H9 (cell line): ENCODE measurements around the gene LAIR2. TPM values are rescaled to one million over a fixed set of nuclear protein-coding genes. Genes with fewer than 3 reads are reported as not detected.
A peak's percentile ranks its signal among the peaks of the same experiment; 100 is the strongest.

Experiments used
- DNase-seq: peaks from one replicate; pipeline ENCODE4 v3.0.0-alpha.2; 2017
- H2AFZ ChIP-seq: one replicate; pipeline ENCODE4 v1.6.1; 2013; ENCODE audit warnings: mild to moderate bottlenecking, low read length, control low read depth, moderate library complexity
- H2AK5ac ChIP-seq: 2 replicates; pipeline ENCODE4 v1.6.1; 2013; ENCODE audit warnings: low read length, control low read depth, mixed read lengths; ENCODE audit not compliant: insufficient read length
- H2BK120ac ChIP-seq: one replicate; pipeline ENCODE4 v1.6.1; 2013; ENCODE audit warnings: low read depth, mild to moderate bottlenecking, low read length, control low read depth, inconsistent platforms; ENCODE audit not compliant: poor library complexity, severe bottlenecking
- H2BK12ac ChIP-seq: 2 replicates; pipeline ENCODE4 v1.6.1; 2013; ENCODE audit warnings: low read length, control low read depth, mixed read lengths, low read depth; ENCODE audit not compliant: insufficient read length
- H2BK15ac ChIP-seq: 2 replicates; pipeline ENCODE4 v1.6.1; 2013; ENCODE audit warnings: low read depth, low read length, control low read depth
- H2BK20ac ChIP-seq: one replicate; pipeline ENCODE4 v1.6.1; 2013; ENCODE audit warnings: low read depth, mild to moderate bottlenecking, low read length, control low read depth, inconsistent platforms; ENCODE audit not compliant: poor library complexity, severe bottlenecking
- H2BK5ac ChIP-seq: 2 replicates; pipeline ENCODE4 v1.6.1; 2013; ENCODE audit warnings: low read length, control low read depth, mixed read lengths; ENCODE audit not compliant: insufficient read length
- H3K14ac ChIP-seq: 2 replicates; pipeline ENCODE4 v1.6.1; 2013; ENCODE audit warnings: low read length, control low read depth; ENCODE audit not compliant: insufficient read depth
- H3K18ac ChIP-seq: 2 replicates; pipeline ENCODE4 v1.6.1; 2013; ENCODE audit warnings: low read depth, mild to moderate bottlenecking, mixed read lengths, low read length, control low read depth; ENCODE audit not compliant: insufficient read length
- H3K23ac ChIP-seq: 2 replicates; pipeline ENCODE4 v1.6.1; 2013; ENCODE audit warnings: low read length, control low read depth, mixed read lengths, low read depth; ENCODE audit not compliant: insufficient read length
- H3K23me2 ChIP-seq: 2 replicates; pipeline ENCODE4 v1.6.1; 2013; ENCODE audit warnings: low read depth, mild to moderate bottlenecking, mixed read lengths, low read length, control low read depth; ENCODE audit not compliant: insufficient read length, poor library complexity, severe bottlenecking
- H3K27ac ChIP-seq: 2 replicates; pipeline ENCODE4 v1.5.1; 2013; ENCODE audit warnings: low read length, control low read depth, mixed read lengths, low read depth; ENCODE audit not compliant: insufficient read length
- H3K27me3 ChIP-seq: 2 replicates; pipeline ENCODE4 v1.6.1; 2013; ENCODE audit warnings: low read length, control low read depth, inconsistent platforms; ENCODE audit not compliant: insufficient read depth
- H3K4ac ChIP-seq: 2 replicates; pipeline ENCODE4 v1.6.1; 2013; ENCODE audit warnings: low read depth, mild to moderate bottlenecking, control low read depth, inconsistent platforms, low read length, moderate library complexity
- H3K4me1 ChIP-seq: 2 replicates; pipeline ENCODE4 v1.6.1; 2013; ENCODE audit warnings: low read length, control low read depth, inconsistent platforms; ENCODE audit not compliant: insufficient read depth
- H3K4me2 ChIP-seq: 2 replicates; pipeline ENCODE4 v1.6.1; 2013; ENCODE audit warnings: low read length, control low read depth, mixed read lengths; ENCODE audit not compliant: insufficient read length, insufficient read depth
- H3K56ac ChIP-seq: 2 replicates; pipeline ENCODE4 v1.6.1; 2013; ENCODE audit warnings: low read depth, mild to moderate bottlenecking, mixed read lengths, low read length, control low read depth; ENCODE audit not compliant: insufficient read length
- H3K79me1 ChIP-seq: 2 replicates; pipeline ENCODE4 v1.6.1; 2013; ENCODE audit warnings: low read depth, mild to moderate bottlenecking, moderate library complexity, low read length, control low read depth, inconsistent platforms; ENCODE audit not compliant: insufficient read depth, poor library complexity, severe bottlenecking
- H3K79me2 ChIP-seq: 2 replicates; pipeline ENCODE4 v1.6.1; 2013; ENCODE audit warnings: low read length, control low read depth, inconsistent platforms; ENCODE audit not compliant: insufficient read depth
- H3K9ac ChIP-seq: 2 replicates; pipeline ENCODE4 v1.6.1; 2013; ENCODE audit warnings: low read length, control low read depth, mixed read lengths; ENCODE audit not compliant: insufficient read length; ENCODE audit errors: extremely low read depth
- H3K9me3 ChIP-seq: one replicate; pipeline ENCODE4 v1.6.1; 2013; ENCODE audit warnings: low read depth, low read length, inconsistent platforms; ENCODE audit not compliant: control insufficient read depth
- H3T11ph ChIP-seq: one replicate; pipeline ENCODE4 v1.6.1; 2013; ENCODE audit warnings: mild to moderate bottlenecking, low read length, control low read depth, inconsistent platforms
- H4K20me1 ChIP-seq: one replicate; pipeline ENCODE4 v1.6.1; 2013; ENCODE audit not compliant: control insufficient read depth, insufficient read length, insufficient read depth
- H4K5ac ChIP-seq: 2 replicates; pipeline ENCODE4 v1.6.1; 2013; ENCODE audit warnings: low read depth, mild to moderate bottlenecking, mixed read lengths, low read length, control low read depth; ENCODE audit not compliant: insufficient read length
- H4K8ac ChIP-seq: replicated peaks from 2 replicates; pipeline ENCODE4 v1.6.1; 2013; ENCODE audit warnings: low read length, control low read depth, mixed read lengths, low read depth; ENCODE audit not compliant: insufficient read length
- H4K91ac ChIP-seq: 2 replicates; pipeline ENCODE4 v1.6.1; 2013; ENCODE audit warnings: low read depth, mild to moderate bottlenecking, moderate library complexity, mixed read lengths, low read length, control low read depth; ENCODE audit not compliant: insufficient read length
- H3K27ac Mint-ChIP-seq, 3 experiments: 2 replicates in 2 of 3; 3 replicates in 1 of 3; pipeline ENCODE4 v1.8.0; 2020 to 2021; ENCODE audit warnings: mixed read lengths in 3 of 3, mild to moderate bottlenecking in 1 of 3, moderate library complexity in 1 of 3
- H3K27me3 Mint-ChIP-seq: 2 replicates; pipeline ENCODE4 v1.8.0; 2021; ENCODE audit warnings: low read depth, mild to moderate bottlenecking, moderate library complexity, mixed read lengths
- H3K36me3 Mint-ChIP-seq, 3 experiments: 2 replicates in 2 of 3; 3 replicates in 1 of 3; pipeline ENCODE4 v1.8.0; 2020 to 2021; ENCODE audit warnings: low read depth in 3 of 3, mixed read lengths in 3 of 3; ENCODE audit not compliant: insufficient read depth in 1 of 3
- H3K4me1 Mint-ChIP-seq, 2 experiments: 2 replicates each; pipeline ENCODE4 v1.8.0; 2020; ENCODE audit warnings: mixed read lengths in 2 of 2
- H3K4me3 Mint-ChIP-seq, 2 experiments: 2 replicates in 1 of 2; 3 replicates in 1 of 2; pipeline ENCODE4 v1.8.0; 2020 to 2021; ENCODE audit warnings: mild to moderate bottlenecking in 2 of 2, mixed read lengths in 2 of 2, moderate library complexity in 1 of 2
- H3K9me3 Mint-ChIP-seq, 2 experiments: 2 replicates in 1 of 2; 3 replicates in 1 of 2; pipeline ENCODE4 v1.8.0; 2020; ENCODE audit warnings: mild to moderate bottlenecking in 2 of 2, mixed read lengths in 2 of 2, moderate library complexity in 1 of 2
- WGBS: extraction: QIAGEN DNeasy Blood & Tissue Kit; methylation state at CpG from one replicate; pipeline ENCODE4 v1.1.7; 2013; ENCODE audit warnings: missing lambda C conversion rate, low lambda C conversion rate, mixed read lengths; ENCODE audit not compliant: insufficient read length; ENCODE audit errors: extremely low coverage; 5-methylcytosine and 5-hydroxymethylcytosine counted together
- total RNA-seq: library from RNA; stranded (reverse); gene quantifications from 2 replicates; pipeline ENCODE4 v1.2.1, GENCODE V29; 2021
- TF ChIP-seq, protein P1 (sequence below): fragments of 200-600 bp; sonication (generic); conservative IDR thresholded peaks from 3 replicates; pipeline ENCODE4 v1.8.0; 2021; ENCODE audit warnings: antibody characterized with exemption, mild to moderate bottlenecking

LAIR2 gene
- total RNA-seq, 1 experiment from 2014 or later, result not detected

DNA sequence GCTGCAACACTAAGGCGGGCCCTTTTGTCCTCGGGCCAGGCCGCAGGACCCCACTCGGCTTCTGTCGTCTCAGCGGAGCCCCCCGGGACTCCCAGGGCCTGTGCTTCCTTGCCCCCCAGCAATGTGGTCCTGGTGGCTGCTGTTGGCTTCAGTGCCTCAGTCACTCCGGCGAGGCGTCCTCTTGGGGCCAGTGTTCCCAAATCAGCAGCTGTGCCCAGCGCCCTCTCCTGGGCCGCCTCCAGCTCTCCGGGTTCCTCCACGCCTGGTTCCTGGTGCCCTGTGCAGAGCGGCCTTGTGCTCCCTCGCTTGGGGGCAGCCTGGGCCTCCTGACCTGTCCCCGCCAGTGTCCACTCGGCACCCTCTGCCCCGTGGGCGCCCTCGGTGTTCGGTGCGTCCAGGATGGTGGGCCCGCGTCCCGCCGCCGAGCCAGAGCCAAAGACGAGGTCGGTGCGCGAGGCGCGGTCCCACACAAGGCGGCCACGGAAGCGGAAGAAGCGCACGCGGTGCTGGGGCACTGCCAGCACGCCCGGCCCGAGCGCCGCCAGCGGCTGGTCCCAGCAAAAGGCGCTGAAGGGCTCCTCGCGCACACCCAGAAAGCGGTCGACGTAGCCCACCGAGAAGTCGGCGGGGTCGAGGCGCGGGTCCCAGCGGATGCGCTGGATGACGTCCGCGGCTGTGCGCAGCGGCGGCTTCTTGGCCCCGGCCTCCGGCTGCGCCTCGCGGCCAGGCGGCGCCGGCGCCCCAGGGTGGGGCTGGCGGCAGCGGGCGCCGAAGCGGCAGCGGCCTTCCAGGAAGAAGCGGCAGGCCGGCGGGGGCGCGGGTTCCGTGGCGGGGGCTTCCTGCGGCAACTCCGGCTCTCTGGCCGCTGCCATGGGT lies 39.7 kb upstream of the LAIR2 start:
- Histone ChIP-seq H3K14ac (peak overlapping the region; percentile 92), H3K27ac (no peak overlapping the region), H3K23ac (no peak overlapping the region), H4K91ac (no peak overlapping the region), H3K4ac (no peak overlapping the region), H3T11ph (no peak overlapping the region), H3K79me1 (no peaks in the 10 kb centered on the region), H3K4me1 (no peaks in the 10 kb centered on the region), H3K27me3 (no peaks in the 10 kb centered on the region; the same call in 1 of the 2 replicates), H2BK5ac (no peak overlapping the region), H2BK15ac (no peak overlapping the region), H3K18ac (peak overlapping the region; percentile 81), H2BK20ac (no peak overlapping the region), H4K20me1 (no peaks in the 10 kb centered on the region), H2BK120ac (no peak overlapping the region), H3K9me3 (no peaks in the 10 kb centered on the region), H3K4me2 (peak overlapping the region; percentile 45), H4K5ac (no peak overlapping the region), H2AFZ (no peak overlapping the region), H3K23me2 (peaks cover 11% of the 10 kb centered on the region), H4K8ac (no peak overlapping the region), H3K56ac (no peak overlapping the region), H2AK5ac (no peak overlapping the region), H2BK12ac (no peak overlapping the region), H3K79me2 (no peaks in the 10 kb centered on the region), H3K9ac (peak overlapping the region; percentile 60)
- peak overlapping the region; percentile 75 to 84 for H3K4me3 Mint-ChIP-seq
- H3K36me3 Mint-ChIP-seq, result peaks cover 20 to 37% (median 36%) of the 10 kb centered on the region in 3 experiments; a peak in 6 of 7 replicates
- peaks cover 7% of the 10 kb centered on the region in 2 experiments; a peak in 3 of 4 replicates for H3K4me1 Mint-ChIP-seq
- DNase-seq, result peak; percentile 81
- no CpG with 5 or more reads among the region's 91 CpGs for WGBS
- H3K27ac Mint-ChIP-seq, result no peak overlapping the region
- TF ChIP-seq, protein P1, sequence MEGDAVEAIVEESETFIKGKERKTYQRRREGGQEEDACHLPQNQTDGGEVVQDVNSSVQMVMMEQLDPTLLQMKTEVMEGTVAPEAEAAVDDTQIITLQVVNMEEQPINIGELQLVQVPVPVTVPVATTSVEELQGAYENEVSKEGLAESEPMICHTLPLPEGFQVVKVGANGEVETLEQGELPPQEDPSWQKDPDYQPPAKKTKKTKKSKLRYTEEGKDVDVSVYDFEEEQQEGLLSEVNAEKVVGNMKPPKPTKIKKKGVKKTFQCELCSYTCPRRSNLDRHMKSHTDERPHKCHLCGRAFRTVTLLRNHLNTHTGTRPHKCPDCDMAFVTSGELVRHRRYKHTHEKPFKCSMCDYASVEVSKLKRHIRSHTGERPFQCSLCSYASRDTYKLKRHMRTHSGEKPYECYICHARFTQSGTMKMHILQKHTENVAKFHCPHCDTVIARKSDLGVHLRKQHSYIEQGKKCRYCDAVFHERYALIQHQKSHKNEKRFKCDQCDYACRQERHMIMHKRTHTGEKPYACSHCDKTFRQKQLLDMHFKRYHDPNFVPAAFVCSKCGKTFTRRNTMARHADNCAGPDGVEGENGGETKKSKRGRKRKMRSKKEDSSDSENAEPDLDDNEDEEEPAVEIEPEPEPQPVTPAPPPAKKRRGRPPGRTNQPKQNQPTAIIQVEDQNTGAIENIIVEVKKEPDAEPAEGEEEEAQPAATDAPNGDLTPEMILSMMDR, result peak; percentile 56
- peaks cover 17% of the 10 kb centered on the region for H3K27me3 Mint-ChIP-seq
- H3K9me3 Mint-ChIP-seq, result peaks cover 2 to 3% of the 10 kb centered on the region in 2 experiments; a peak in 1 of 5 replicates
